OCI-LY3 (cell line): ENCODE results near the gene FRK.

Experiments used
- CTCF ChIP-seq: fragments of 200-600, 300-600 bp; sonication (generic); IDR thresholded peaks from 2 replicates; pipeline ENCODE4 v1.5.1; 2014; ENCODE audit warnings: antibody characterized with exemption, low read length, low read depth
- EZH2phosphoT487 ChIP-seq: fragments of 200-600 bp; shearing (Covaris generic); IDR thresholded peaks from 2 replicates; pipeline ENCODE4 v1.6.1; 2018; ENCODE audit warnings: antibody characterized with exemption, mixed run types, low read depth

- no peak for TF ChIP-seq CTCF
- no peak for TF ChIP-seq EZH2phosphoT487
These were observed 88.9 kb downstream of the FRK start for GRCh38 chr6:115971785-115972184.
